ENCODE measurements around the gene STT3B. TPM values are rescaled to one million over a fixed set of nuclear protein-coding genes. Genes with fewer than 3 reads are reported as not detected.

The STT3B gene
- polyA plus RNA-seq, 1 donor (not counting 4 experiments of a cell fraction or from before 2014, with no cell fraction given) = 129 TPM

GRCh38 chr3:31491660-31492059 lies 41.1 kb upstream of the STT3B start:
- Histone ChIP-seq H3K9ac (ENCODE audit: control insufficient read depth, extremely low read depth, insufficient read depth, low read length) (no peak overlapping the region), H3K79me2 (ENCODE audit: control insufficient read depth, insufficient read depth, low read length) (no peaks in the 10 kb centered on the region), H3K4me2 (ENCODE audit: control insufficient read depth, extremely low read depth, insufficient read depth, low read depth, low read length) (no peak overlapping the region), H3K9me1 (ENCODE audit: control insufficient read depth, extremely low read depth, insufficient read depth, low read length) (no peaks in the 10 kb centered on the region), H3K9me3 (ENCODE audit: control insufficient read depth, low read depth, low read length) (peaks cover 4% of the 10 kb centered on the region), H3K36me3 (ENCODE audit: control insufficient read depth in 2 of 2, extremely low read depth in 1 of 2, insufficient read depth in 2 of 2, low read length in 2 of 2) (no peaks in the 10 kb centered on the region), H2AFZ (ENCODE audit: control insufficient read depth, low read length) (no peak overlapping the region), H4K20me1 (ENCODE audit: control insufficient read depth, extremely low read depth, insufficient read depth, low read length) (no peaks in the 10 kb centered on the region), H3K27ac (ENCODE audit: control insufficient read depth, insufficient read depth, low read length) (no peak overlapping the region), H3K4me3 (ENCODE audit: control insufficient read depth in 2 of 3, extremely low read depth in 1 of 3, insufficient read depth in 2 of 3, low read depth in 1 of 3, low read length in 3 of 3) (no peak overlapping the region), H3K27me3 (ENCODE audit: control insufficient read depth, extremely low read depth, insufficient read depth, low read length) (no peaks in the 10 kb centered on the region), H3K4me1 (ENCODE audit: control insufficient read depth, extremely low read depth, insufficient read depth, low read length) (no peaks in the 10 kb centered on the region)
- no peak for DNase-seq (ENCODE audit: low read depth, low spot score)
- dilution Hi-C loops (cut with MboI; ENCODE audit: extremely low pct_ligation_motif_present, low sequenced_read_pairs) = no loop called here
- FAIRE-seq = no peak
- TF ChIP-seq, protein P1, sequence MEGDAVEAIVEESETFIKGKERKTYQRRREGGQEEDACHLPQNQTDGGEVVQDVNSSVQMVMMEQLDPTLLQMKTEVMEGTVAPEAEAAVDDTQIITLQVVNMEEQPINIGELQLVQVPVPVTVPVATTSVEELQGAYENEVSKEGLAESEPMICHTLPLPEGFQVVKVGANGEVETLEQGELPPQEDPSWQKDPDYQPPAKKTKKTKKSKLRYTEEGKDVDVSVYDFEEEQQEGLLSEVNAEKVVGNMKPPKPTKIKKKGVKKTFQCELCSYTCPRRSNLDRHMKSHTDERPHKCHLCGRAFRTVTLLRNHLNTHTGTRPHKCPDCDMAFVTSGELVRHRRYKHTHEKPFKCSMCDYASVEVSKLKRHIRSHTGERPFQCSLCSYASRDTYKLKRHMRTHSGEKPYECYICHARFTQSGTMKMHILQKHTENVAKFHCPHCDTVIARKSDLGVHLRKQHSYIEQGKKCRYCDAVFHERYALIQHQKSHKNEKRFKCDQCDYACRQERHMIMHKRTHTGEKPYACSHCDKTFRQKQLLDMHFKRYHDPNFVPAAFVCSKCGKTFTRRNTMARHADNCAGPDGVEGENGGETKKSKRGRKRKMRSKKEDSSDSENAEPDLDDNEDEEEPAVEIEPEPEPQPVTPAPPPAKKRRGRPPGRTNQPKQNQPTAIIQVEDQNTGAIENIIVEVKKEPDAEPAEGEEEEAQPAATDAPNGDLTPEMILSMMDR (optimal IDR thresholded peaks at IDR 0.05 in 1 of 3, IDR thresholded peaks at IDR 0.05 in 1 of 3, conservative IDR thresholded peaks at IDR 0.05 in 1 of 3; ENCODE audit: extremely low read depth in 1 of 3, insufficient read depth in 2 of 3, low read length in 3 of 3) = no peak

GRCh38 chr3:31493149-31493548 lies 39.6 kb upstream of the STT3B start:
- TF ChIP-seq, protein P1 (optimal IDR thresholded peaks at IDR 0.05 in 1 of 3, IDR thresholded peaks at IDR 0.05 in 1 of 3, conservative IDR thresholded peaks at IDR 0.05 in 1 of 3; ENCODE audit: extremely low read depth in 1 of 3, insufficient read depth in 2 of 3, low read length in 3 of 3) = no peak
- no peak for TF ChIP-seq EZH2 (IDR thresholded peaks at IDR 0.05; ENCODE audit: low read length)
- Histone ChIP-seq H3K9me3 (ENCODE audit: control insufficient read depth, low read depth, low read length) (peaks cover 4% of the 10 kb centered on the region), H3K9ac (ENCODE audit: control insufficient read depth, extremely low read depth, insufficient read depth, low read length) (no peak overlapping the region), H3K27ac (ENCODE audit: control insufficient read depth, insufficient read depth, low read length) (no peak overlapping the region), H3K9me1 (ENCODE audit: control insufficient read depth, extremely low read depth, insufficient read depth, low read length) (no peaks in the 10 kb centered on the region), H3K4me3 (ENCODE audit: control insufficient read depth in 2 of 3, extremely low read depth in 1 of 3, insufficient read depth in 2 of 3, low read depth in 1 of 3, low read length in 3 of 3) (no peak overlapping the region), H3K4me2 (ENCODE audit: control insufficient read depth, extremely low read depth, insufficient read depth, low read depth, low read length) (no peak overlapping the region), H3K36me3 (ENCODE audit: control insufficient read depth in 2 of 2, extremely low read depth in 1 of 2, insufficient read depth in 2 of 2, low read length in 2 of 2) (no peaks in the 10 kb centered on the region), H4K20me1 (ENCODE audit: control insufficient read depth, extremely low read depth, insufficient read depth, low read length) (no peaks in the 10 kb centered on the region), H3K79me2 (ENCODE audit: control insufficient read depth, insufficient read depth, low read length) (no peaks in the 10 kb centered on the region), H3K4me1 (ENCODE audit: control insufficient read depth, extremely low read depth, insufficient read depth, low read length) (no peaks in the 10 kb centered on the region), H3K27me3 (ENCODE audit: control insufficient read depth, extremely low read depth, insufficient read depth, low read length) (no peaks in the 10 kb centered on the region), H2AFZ (ENCODE audit: control insufficient read depth, low read length) (no peak overlapping the region)
- DNase-seq (ENCODE audit: low read depth, low spot score) (no peak), FAIRE-seq (no peak)
- dilution Hi-C loops (cut with MboI; ENCODE audit: extremely low pct_ligation_motif_present, low sequenced_read_pairs) = no loop called here

Measured in keratinocyte (primary cell).